Smooth muscle cell (in vitro differentiated cells): Measurements from ENCODE around the gene VOPP1. TPM values are rescaled to one million over a fixed set of nuclear protein-coding genes. Genes with fewer than 3 reads are reported as not detected.

Experiments used
- DNase-seq: peaks from one replicate; lab custom pipeline; 2025; ENCODE audit not compliant: unreplicated experiment; lab: John Stamatoyannopoulos, UW
- H2AFZ ChIP-seq: fragments of 200-600 bp; sonication (generic); 2 replicates; pipeline ENCODE4 v1.6.0; 2016; ENCODE audit warnings: antibody characterized with exemption, low read depth, mild to moderate bottlenecking
- H3F3A ChIP-seq: fragments of 200-600 bp; sonication (generic); 2 replicates; pipeline ENCODE4 v1.6.0; 2017; ENCODE audit warnings: antibody characterized with exemption, low read depth
- H3K27ac ChIP-seq: fragments of 200-600 bp; sonication (generic); 2 replicates; pipeline ENCODE4 v1.5.1; 2016; ENCODE audit warnings: low read depth, mild to moderate bottlenecking
- H3K27me3 ChIP-seq: fragments of 200-600 bp; sonication (generic); 2 replicates; pipeline ENCODE4 v1.6.1; 2016; ENCODE audit warnings: low read depth, mild to moderate bottlenecking
- H3K36me3 ChIP-seq: fragments of 200-600 bp; sonication (generic); 2 replicates; pipeline ENCODE4 v1.5.1; 2016; ENCODE audit warnings: low read depth
- H3K4me1 ChIP-seq: fragments of 200-600 bp; sonication (generic); 2 replicates; pipeline ENCODE4 v1.5.1; 2016; ENCODE audit warnings: low read depth
- H3K4me2 ChIP-seq: fragments of 200-600 bp; sonication (generic); 2 replicates; pipeline ENCODE4 v1.6.0; 2016; ENCODE audit warnings: mild to moderate bottlenecking
- H3K4me3 ChIP-seq: fragments of 200-600 bp; sonication (generic); 2 replicates; pipeline ENCODE4 v1.5.1; 2016; ENCODE audit warnings: mild to moderate bottlenecking
- H3K79me2 ChIP-seq: fragments of 200-600 bp; sonication (generic); 2 replicates; pipeline ENCODE4 v1.6.0; 2016; ENCODE audit warnings: low read depth, mild to moderate bottlenecking
- H3K9ac ChIP-seq: fragments of 200-600 bp; sonication (generic); 2 replicates; pipeline ENCODE4 v1.6.0; 2016; ENCODE audit warnings: low read depth
- H3K9me3 ChIP-seq: fragments of 200-600 bp; sonication (generic); replicated peaks from 2 replicates; pipeline ENCODE4 v1.5.1; 2016; ENCODE audit warnings: low read depth
- H4K20me1 ChIP-seq: fragments of 200-600 bp; sonication (generic); 2 replicates; pipeline ENCODE4 v1.6.0; 2016; ENCODE audit warnings: low read depth
- WGBS: methylation state at CpG from one replicate; pipeline ENCODE4 v1.1.7; 2016; ENCODE audit warnings: low lambda C conversion rate; 5-methylcytosine and 5-hydroxymethylcytosine counted together
- polyA plus RNA-seq: library from polyadenylated mRNA; unstranded; fragments of >200 nt; fragmentation: Nextera tagmentation; extraction: Ambion mirVana; gene quantifications from 2 replicates; pipeline ENCODE4 v1.2.1, GENCODE V29; 2016
- total RNA-seq: library from RNA; depleted of rRNA; stranded (reverse); fragments of >200 nt; gene quantifications from 2 replicates; pipeline ENCODE4 v1.2.3, GENCODE V29; 2014
- TF ChIP-seq, protein P1 (sequence below): fragments of 200-600 bp; sonication (generic); IDR thresholded peaks from 2 replicates; pipeline ENCODE4 v1.5.1; 2017; ENCODE audit warnings: borderline replicate concordance, mild to moderate bottlenecking, antibody characterized with exemption; ENCODE audit not compliant: insufficient read depth, poor library complexity, severe bottlenecking

VOPP1 gene
- total and polyA plus RNA-seq, 2 experiments from 2014 or later = 18.3 to 26.6 TPM

DNA sequence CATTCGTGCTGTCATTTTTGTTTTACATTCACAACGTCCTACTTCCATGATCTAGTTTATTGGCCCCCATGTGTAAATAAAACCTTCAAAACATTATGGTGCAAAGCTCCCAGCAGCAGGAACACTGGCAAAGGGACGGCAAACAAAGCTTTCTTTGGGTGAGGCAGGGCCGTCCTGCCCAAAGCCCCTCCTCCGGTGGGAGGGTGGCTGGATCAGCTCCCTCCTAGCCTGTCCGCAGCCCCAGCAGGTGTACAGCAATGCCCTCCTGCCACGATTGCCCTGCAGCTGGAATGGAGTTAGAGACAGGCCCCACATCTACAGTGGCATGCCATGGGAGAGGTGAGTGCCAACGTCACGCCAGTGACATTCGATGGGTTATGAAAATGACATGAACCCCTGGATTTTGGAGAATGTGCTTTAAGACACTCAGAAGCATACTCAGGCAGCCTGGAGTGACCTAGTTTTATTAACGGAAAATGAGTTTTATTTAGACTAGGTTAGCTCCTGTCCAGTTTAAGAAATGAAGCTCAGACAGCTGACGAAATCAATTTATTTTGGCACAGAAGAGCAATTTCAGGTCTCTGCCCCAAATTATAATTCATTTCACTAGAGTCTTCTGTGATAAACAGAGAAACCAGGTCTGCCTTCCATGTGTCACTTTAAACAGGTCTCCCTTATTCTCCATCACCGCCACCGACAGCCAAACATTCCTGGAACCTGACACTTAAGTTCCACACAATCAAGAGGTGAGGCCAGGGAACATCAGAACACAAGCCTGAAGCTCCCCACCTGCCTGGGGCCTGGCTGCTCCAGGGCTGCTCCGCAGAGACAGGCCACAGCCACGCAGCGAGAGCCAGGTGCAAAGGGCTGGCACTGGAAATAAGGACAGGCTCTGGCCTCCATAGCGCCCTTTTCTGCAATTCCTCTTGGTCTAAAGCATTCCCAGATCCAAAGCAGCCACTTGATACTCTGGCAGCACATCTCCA, 50.1 kb downstream of the VOPP1 start:
- 89% methylated on average over 18 of the region's 18 CpGs for WGBS
- peaks cover 49% of the 10 kb centered on the region for H4K20me1 ChIP-seq

DNA sequence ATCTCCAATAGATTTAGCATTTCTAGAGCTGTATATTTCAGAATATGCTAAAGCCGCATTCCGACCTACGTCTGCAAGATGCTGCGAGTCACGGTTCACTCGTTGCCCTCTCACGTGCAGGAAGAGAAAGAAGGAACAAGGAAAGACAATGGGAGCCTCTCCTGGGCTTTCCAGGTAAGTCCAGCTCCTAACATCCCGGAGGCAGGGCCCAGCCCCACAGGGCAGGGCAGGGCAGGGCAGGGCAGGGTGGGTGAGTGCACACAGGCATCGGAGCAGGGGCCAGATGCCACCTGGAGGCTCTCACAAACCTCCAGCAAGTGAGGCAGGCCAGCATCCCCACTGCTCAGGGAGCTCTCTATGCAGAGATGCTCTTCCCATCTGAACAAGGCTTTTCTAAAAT, 50.8 kb downstream of the VOPP1 start:
- Histone ChIP-seq H3K9me3 (no peaks in the 10 kb centered on the region), H3K27me3 (no peaks in the 10 kb centered on the region), H3K4me1 (no peaks in the 10 kb centered on the region), H3K36me3 (no peaks in the 10 kb centered on the region), H3K9ac (no peak overlapping the region), H4K20me1 (peaks cover 42% of the 10 kb centered on the region), H3K79me2 (no peaks in the 10 kb centered on the region), H3K4me3 (no peak overlapping the region), H3K27ac (no peak overlapping the region), H2AFZ (no peak overlapping the region), H3K4me2 (no peak overlapping the region), H3F3A (no peaks in the 10 kb centered on the region)
- TF ChIP-seq, protein P1, sequence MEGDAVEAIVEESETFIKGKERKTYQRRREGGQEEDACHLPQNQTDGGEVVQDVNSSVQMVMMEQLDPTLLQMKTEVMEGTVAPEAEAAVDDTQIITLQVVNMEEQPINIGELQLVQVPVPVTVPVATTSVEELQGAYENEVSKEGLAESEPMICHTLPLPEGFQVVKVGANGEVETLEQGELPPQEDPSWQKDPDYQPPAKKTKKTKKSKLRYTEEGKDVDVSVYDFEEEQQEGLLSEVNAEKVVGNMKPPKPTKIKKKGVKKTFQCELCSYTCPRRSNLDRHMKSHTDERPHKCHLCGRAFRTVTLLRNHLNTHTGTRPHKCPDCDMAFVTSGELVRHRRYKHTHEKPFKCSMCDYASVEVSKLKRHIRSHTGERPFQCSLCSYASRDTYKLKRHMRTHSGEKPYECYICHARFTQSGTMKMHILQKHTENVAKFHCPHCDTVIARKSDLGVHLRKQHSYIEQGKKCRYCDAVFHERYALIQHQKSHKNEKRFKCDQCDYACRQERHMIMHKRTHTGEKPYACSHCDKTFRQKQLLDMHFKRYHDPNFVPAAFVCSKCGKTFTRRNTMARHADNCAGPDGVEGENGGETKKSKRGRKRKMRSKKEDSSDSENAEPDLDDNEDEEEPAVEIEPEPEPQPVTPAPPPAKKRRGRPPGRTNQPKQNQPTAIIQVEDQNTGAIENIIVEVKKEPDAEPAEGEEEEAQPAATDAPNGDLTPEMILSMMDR = no peak
- 82% methylated on average over 9 of the region's 9 CpGs for WGBS
- DNase-seq = no peak

More for the DNA sequence above, 50.1 kb downstream of the VOPP1 start:
- Histone ChIP-seq H3K36me3 (no peaks in the 10 kb centered on the region), H3K27me3 (no peaks in the 10 kb centered on the region), H3K9ac (no peak overlapping the region), H3K79me2 (peaks cover under 1% of the 10 kb centered on the region), H3K4me1 (peaks cover 3% of the 10 kb centered on the region), H3K4me2 (no peak overlapping the region), H3K9me3 (no peaks in the 10 kb centered on the region), H3K4me3 (no peak overlapping the region), H3F3A (no peaks in the 10 kb centered on the region), H2AFZ (no peak overlapping the region), H3K27ac (no peak overlapping the region)
- TF ChIP-seq, protein P1 = no peak
- no peak for DNase-seq

DNA sequence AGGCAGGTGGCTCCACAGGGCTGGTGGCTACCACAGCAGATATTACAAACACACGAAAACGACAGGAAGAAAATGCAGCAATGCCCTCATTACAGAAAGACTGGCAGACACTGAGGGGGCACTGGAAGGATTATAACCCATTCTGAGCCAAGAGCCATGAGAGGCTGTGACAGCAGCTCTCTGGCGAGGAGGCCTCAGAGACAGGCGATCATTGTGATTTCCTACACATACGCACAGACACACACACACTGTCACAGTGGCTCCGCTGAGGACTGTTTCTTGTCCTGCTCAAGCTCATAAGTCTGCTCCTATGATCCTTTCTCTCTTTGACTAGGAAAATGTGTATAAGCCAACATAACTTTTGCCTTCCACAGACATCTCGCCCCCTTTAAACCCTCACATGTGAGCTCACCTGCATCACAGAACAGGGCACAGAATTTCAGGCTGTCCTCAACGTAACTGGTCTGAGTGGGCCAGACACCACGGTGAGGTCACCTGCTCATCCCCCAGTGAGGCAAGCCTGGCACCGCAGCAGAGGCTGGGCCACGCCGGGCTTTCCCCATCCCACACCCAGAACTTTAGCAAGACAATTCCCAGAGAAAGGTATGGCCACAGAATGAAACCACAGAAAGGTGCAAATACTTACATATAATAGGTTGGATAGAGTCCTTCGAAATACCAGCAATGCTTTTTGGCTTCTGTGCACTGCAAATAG, 51.7 kb downstream of the VOPP1 start:
- Histone ChIP-seq H4K20me1 (peaks cover 35% of the 10 kb centered on the region), H3K79me2 (no peaks in the 10 kb centered on the region)
- TF ChIP-seq, protein P1 = no peak

More for the DNA sequence above, 51.7 kb downstream of the VOPP1 start:
- no peaks in the 10 kb centered on the region for H3K36me3 ChIP-seq
- H3K27me3 ChIP-seq = no peaks in the 10 kb centered on the region
- DNase-seq = no peak
- no peak overlapping the region for H3K4me3 ChIP-seq
- no peaks in the 10 kb centered on the region for H3K9me3 ChIP-seq
- H3K9ac ChIP-seq = no peak overlapping the region
- H2AFZ ChIP-seq = no peak overlapping the region
- no peaks in the 10 kb centered on the region for H3F3A ChIP-seq
- H3K4me2 ChIP-seq = no peak overlapping the region
- H3K4me1 ChIP-seq = no peaks in the 10 kb centered on the region
- 93% methylated on average over 13 of the region's 13 CpGs for WGBS
- H3K27ac ChIP-seq = no peak overlapping the region
